ENCODE measurements around the gene MOV10L1. TPM values are rescaled to one million over a fixed set of nuclear protein-coding genes. Genes with fewer than 3 reads are reported as not detected.
A peak's percentile ranks its signal among the peaks of the same experiment; 100 is the strongest.

Gene MOV10L1
- total RNA-seq, 1 experiment from 2014 or later, result not detected

DNA sequence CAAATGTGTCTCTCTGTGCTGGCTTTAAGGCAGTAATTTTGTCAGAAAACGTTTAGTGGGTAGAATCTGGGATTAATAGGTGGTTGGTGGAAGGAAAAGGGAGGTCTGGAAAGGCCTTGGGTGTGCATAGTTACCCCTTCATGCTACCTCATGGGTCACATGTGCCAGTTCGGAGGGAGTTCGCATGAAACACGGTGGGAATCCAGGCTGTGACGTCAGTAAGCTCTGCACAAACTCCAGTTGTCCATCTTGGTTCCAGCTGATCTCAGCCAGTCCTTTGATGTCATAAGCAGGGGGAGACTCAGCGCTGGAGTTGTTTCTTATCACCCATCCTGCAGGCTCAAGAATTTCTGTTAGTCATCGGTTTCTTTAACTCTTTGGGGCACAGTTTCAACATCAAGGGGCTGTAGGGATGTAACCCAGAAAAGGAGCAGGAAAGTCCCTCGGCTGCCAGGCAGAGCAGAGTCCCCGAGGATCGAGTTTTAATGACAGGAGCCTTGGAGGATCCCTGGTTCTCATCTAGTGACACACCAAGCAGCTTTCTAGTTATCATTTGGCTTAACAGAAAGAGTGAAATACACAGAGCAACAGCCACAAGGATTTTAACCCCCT is 28.9 kb downstream of the MOV10L1 start:
- H3K36me3 ChIP-seq (ENCODE audit: insufficient read depth, low read length, poor library complexity, severe bottlenecking), result no peaks in the 10 kb centered on the region
- H3K4me1 ChIP-seq (ENCODE audit: insufficient read depth, low read length, poor library complexity, severe bottlenecking), result no peaks in the 10 kb centered on the region
- ChIA-PET POLR2A (ENCODE audit: low non-redundant PET) (no interaction called here), CTCF (no interaction called here)
- TF ChIP-seq EZH2 (IDR thresholded peaks at IDR 0.05; ENCODE audit: borderline replicate concordance, low read depth, low read length, poor library complexity, severe bottlenecking) (no peak), CTCF (conservative IDR thresholded peaks at IDR 0.05; ENCODE audit: low read depth, low read length) (no peak)
- no peak overlapping the region for H3K4me3 ChIP-seq (ENCODE audit: low read depth, low read length, poor library complexity, severe bottlenecking)
- peak; percentile 13 for DNase-seq (ENCODE audit: low spot score)
- intact Hi-C loops (cut with micrococcal nuclease; ENCODE audit: unreplicated experiment), result no loop called here
- no peaks in the 10 kb centered on the region for H3K9me3 ChIP-seq (ENCODE audit: low read depth, low read length, poor library complexity, severe bottlenecking)
- BruUV-seq (replicated peaks), result no TSS peak
- H3K27me3 ChIP-seq (replicated peaks; ENCODE audit: insufficient read depth, low read depth, low read length, poor library complexity), result no peaks in the 10 kb centered on the region
- no peak overlapping the region for H3K27ac ChIP-seq (ENCODE audit: low read depth, low read length, poor library complexity, severe bottlenecking)

DNA sequence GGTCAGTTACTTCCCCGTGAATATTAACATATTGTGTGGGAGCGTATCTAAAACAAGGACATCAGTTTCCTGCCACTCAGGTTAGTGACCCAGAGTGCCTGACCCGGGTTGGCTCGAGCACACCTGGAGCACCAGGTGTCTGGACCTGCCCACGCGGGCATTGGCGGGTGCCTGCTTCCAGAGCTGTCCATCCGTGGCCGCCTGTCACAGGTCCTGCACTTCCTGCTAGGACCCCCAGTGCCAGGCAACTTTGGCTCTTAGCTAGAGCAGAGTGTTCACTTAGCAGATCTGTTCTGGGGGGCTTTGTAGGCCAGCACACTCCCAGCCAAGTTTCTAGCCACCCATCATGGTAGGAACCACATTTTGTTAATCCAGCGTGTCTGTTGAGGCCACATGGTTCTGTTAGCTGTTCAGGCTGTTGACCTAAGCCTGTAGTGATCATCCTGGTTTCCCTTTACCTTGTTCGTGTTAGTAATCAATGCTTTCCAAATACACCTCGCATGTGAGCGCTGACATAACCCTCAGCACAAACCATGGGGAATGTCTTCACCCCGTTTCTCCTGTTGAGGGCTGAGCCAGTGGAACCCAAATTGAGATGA is 29.5 kb downstream of the MOV10L1 start:
- TF ChIP-seq CTCF (conservative IDR thresholded peaks at IDR 0.05; ENCODE audit: low read depth, low read length) (no peak), EZH2 (IDR thresholded peaks at IDR 0.05; ENCODE audit: borderline replicate concordance, low read depth, low read length, poor library complexity, severe bottlenecking) (no peak)
- Histone ChIP-seq H3K4me1 (ENCODE audit: insufficient read depth, low read length, poor library complexity, severe bottlenecking) (no peaks in the 10 kb centered on the region), H3K4me3 (ENCODE audit: low read depth, low read length, poor library complexity, severe bottlenecking) (no peak overlapping the region), H3K27me3 (replicated peaks; ENCODE audit: insufficient read depth, low read depth, low read length, poor library complexity) (no peaks in the 10 kb centered on the region), H3K9me3 (ENCODE audit: low read depth, low read length, poor library complexity, severe bottlenecking) (no peaks in the 10 kb centered on the region), H3K36me3 (ENCODE audit: insufficient read depth, low read length, poor library complexity, severe bottlenecking) (no peaks in the 10 kb centered on the region), H3K27ac (ENCODE audit: low read depth, low read length, poor library complexity, severe bottlenecking) (no peak overlapping the region)
- CTCF ChIA-PET, result no interaction called here
- POLR2A ChIA-PET (ENCODE audit: low non-redundant PET), result no interaction called here
- intact Hi-C loops (cut with micrococcal nuclease; ENCODE audit: unreplicated experiment), result no loop called here
- no TSS peak for BruUV-seq (replicated peaks)
- DNase-seq (ENCODE audit: low spot score), result no peak

DNA sequence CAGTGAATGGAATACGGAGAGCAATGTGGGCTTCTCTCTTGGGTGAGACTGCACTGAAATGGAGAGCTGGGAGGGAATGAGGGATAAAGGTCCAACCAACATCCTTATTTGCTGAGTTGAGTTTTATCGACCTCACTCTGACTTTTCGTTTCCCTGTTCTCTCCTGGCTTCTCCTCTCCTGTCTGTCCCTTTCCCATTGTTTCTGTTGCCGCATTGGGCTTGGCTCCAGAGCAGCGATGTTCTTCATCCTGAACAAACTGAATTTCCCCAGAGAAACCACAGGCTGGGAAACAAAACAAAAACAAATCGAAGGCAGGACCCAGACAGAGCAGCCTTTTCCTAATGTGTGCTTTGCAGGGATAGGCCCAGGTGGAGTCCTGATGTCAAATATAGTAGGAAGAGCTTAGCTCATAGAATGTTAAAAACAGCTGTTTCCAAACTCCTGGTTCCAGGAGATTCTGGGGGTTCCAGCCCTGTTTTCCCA is 30.0 kb downstream of the MOV10L1 start:
- Histone ChIP-seq H3K9me3 (ENCODE audit: low read depth, low read length, poor library complexity, severe bottlenecking) (no peaks in the 10 kb centered on the region), H3K27ac (ENCODE audit: low read depth, low read length, poor library complexity, severe bottlenecking) (no peak overlapping the region), H3K4me1 (ENCODE audit: insufficient read depth, low read length, poor library complexity, severe bottlenecking) (no peaks in the 10 kb centered on the region), H3K27me3 (replicated peaks; ENCODE audit: insufficient read depth, low read depth, low read length, poor library complexity) (no peaks in the 10 kb centered on the region), H3K4me3 (ENCODE audit: low read depth, low read length, poor library complexity, severe bottlenecking) (no peak overlapping the region), H3K36me3 (ENCODE audit: insufficient read depth, low read length, poor library complexity, severe bottlenecking) (no peaks in the 10 kb centered on the region)
- POLR2A ChIA-PET (ENCODE audit: low non-redundant PET), result no interaction called here
- DNase-seq (ENCODE audit: low spot score), result no peak
- CTCF ChIA-PET, result no interaction called here
- no TSS peak for BruUV-seq (replicated peaks)
- TF ChIP-seq CTCF (conservative IDR thresholded peaks at IDR 0.05; ENCODE audit: low read depth, low read length) (no peak), EZH2 (IDR thresholded peaks at IDR 0.05; ENCODE audit: borderline replicate concordance, low read depth, low read length, poor library complexity, severe bottlenecking) (no peak)
- intact Hi-C loops (cut with micrococcal nuclease; ENCODE audit: unreplicated experiment), result no loop called here
